HepG2 (cell line): ENCODE results near the gene NFX1. TPM values are rescaled to one million over a fixed set of nuclear protein-coding genes. Genes with fewer than 3 reads are reported as not detected.
"Not testable (repeated sequence)": the region's sequence is repeated elsewhere in the genome, so short reads cannot be mapped to it uniquely, and the experiment has no call there.

Experiments used
- CEBPG ChIP-seq: IDR thresholded peaks from 2 replicates; pipeline ENCODE4 v1.6.1; 2016
- HDAC2 ChIP-seq: sonication (generic); formaldehyde crosslinking; IDR thresholded peaks from 2 replicates; pipeline ENCODE4 v1.4.0; 2020; ENCODE audit warnings: missing genetic modification reagents
- HMG20A ChIP-seq: IDR thresholded peaks from 2 replicates; pipeline ENCODE4 v1.6.1; 2016; ENCODE audit warnings: borderline replicate concordance
- KAT8 ChIP-seq: IDR thresholded peaks from 2 replicates; pipeline ENCODE4 v1.6.1; 2016; ENCODE audit warnings: missing genetic modification reagents, missing compliant biosample characterization
- NCOR1 ChIP-seq: fragments of 200-600 bp; sonication (generic); IDR thresholded peaks from 2 replicates; pipeline ENCODE4 v1.7.0; 2017; ENCODE audit warnings: antibody characterized with exemption, low read length, borderline replicate concordance
- NR2C2 ChIP-seq: sonication (generic); formaldehyde crosslinking; IDR thresholded peaks from 2 replicates; pipeline ENCODE4 v1.4.0; 2020; ENCODE audit warnings: missing genetic modification reagents, mild to moderate bottlenecking, moderate library complexity, borderline replicate concordance
- PITX1 ChIP-seq: sonication (generic); formaldehyde crosslinking; IDR thresholded peaks from 2 replicates; pipeline ENCODE4 v1.5.1; 2020; ENCODE audit warnings: mild to moderate bottlenecking, missing genetic modification reagents
- RFX1 ChIP-seq: fragments of 450-650 bp; IDR thresholded peaks from 2 replicates; pipeline ENCODE4 v1.6.1; 2017
- RFX3 ChIP-seq: IDR thresholded peaks from 2 replicates; pipeline ENCODE4 v1.6.1; 2016; ENCODE audit warnings: missing biosample characterization, missing genetic modification reagents
- TEAD3 ChIP-seq: optimal IDR thresholded peaks from 2 replicates; pipeline ENCODE3; 2016; ENCODE audit warnings: borderline replicate concordance
- ZBTB37 ChIP-seq: sonication (generic); formaldehyde crosslinking; IDR thresholded peaks from 2 replicates; pipeline ENCODE4 v1.4.0; 2020; ENCODE audit warnings: mild to moderate bottlenecking, missing genetic modification reagents
- ZNF746 ChIP-seq: sonication (generic); formaldehyde crosslinking; IDR thresholded peaks from 2 replicates; pipeline ENCODE4 v1.8.0; 2022; ENCODE audit warnings: mild to moderate bottlenecking, missing genetic modification reagents
- polyA plus RNA-seq, 8 experiments: library from polyadenylated mRNA; depleted of rRNA in 3 of 8; stranded (reverse) in 7 of 8; unstranded in 1 of 8; fragments of >200 nt; fragmentation: Illumina TruSeq in 4 of 8; extraction: Trizol in 4 of 8; gene quantifications; 2 replicates each; pipeline versions ENCODE4 v1.2.1 to v1.2.3, GENCODE V29; 2011 to 2016; ENCODE audit warnings: low read depth in 4 of 8, missing spikeins in 1 of 8, mixed read lengths in 1 of 8; ENCODE audit not compliant: insufficient read depth in 1 of 8
- total RNA-seq, 5 experiments: library from RNA; depleted of rRNA; stranded (reverse); fragments of >200 nt; fragmentation: Illumina TruSeq; extraction: Trizol; gene quantifications; 2 replicates each; pipeline ENCODE4 v1.2.3, GENCODE V29; 2016; ENCODE audit warnings: low read depth in 1 of 5
- TF ChIP-seq, protein P1 (sequence below): sonication (generic); formaldehyde crosslinking; IDR thresholded peaks from 2 replicates; pipeline ENCODE4 v1.4.0; 2020; ENCODE audit warnings: mild to moderate bottlenecking, missing genetic modification reagents, borderline replicate concordance
- TF ChIP-seq, protein P2 (sequence below): sonication (generic); formaldehyde crosslinking; IDR thresholded peaks from 2 replicates; pipeline ENCODE4 v1.4.0; 2020; ENCODE audit warnings: missing genetic modification reagents
- TF ChIP-seq, protein P3 (sequence below), 2 experiments: sonication (generic) in 1 of 2; formaldehyde crosslinking in 1 of 2; IDR thresholded peaks; 2 replicates each; pipeline versions ENCODE4 v1.5.1 to v1.6.1; 2011 to 2020; ENCODE audit warnings: borderline replicate concordance in 1 of 2, low read depth in 1 of 2, low read length in 1 of 2, mild to moderate bottlenecking in 1 of 2, missing genetic modification reagents in 1 of 2, moderate library complexity in 1 of 2

Gene NFX1
- total and polyA plus RNA-seq, 2 of the 13 experiments (the other 11 are each of a cell fraction or from before 2014, with no cell fraction given): 23.9 to 27.5 TPM

DNA sequence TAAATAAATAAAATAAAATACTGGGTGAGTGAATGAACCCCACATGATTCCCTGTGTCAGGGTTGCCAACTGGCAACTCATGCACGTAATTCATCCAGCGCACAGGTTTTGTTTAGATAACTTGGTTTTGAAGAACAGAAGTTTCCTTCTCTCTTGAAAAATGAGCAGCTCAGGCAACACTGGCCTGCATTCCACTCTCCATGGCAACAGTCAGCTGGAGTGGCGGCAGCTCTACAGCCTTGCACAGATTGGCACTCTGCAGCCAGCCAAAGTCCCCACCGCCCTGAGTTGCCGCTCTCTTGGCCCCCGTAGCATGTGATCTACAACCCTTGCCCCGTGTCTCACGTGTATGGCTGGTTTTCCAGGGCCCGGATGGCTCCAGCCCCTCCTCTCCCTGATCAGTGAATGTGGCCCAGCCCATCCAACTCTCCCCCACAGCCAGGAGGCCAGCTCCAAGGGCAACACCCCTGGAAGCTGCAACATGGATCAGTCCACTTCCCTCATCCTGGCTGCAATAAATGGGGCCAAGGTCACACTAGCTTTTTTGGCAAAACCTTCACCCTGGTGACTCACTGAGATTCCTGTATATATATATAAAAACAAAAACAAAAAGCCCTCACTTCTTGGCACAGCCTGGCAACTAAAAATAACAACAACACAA lies 100.9 kb downstream of the NFX1 start (continued):
- TF ChIP-seq NR2C2 (CRISPR knock-in tag) (peak; percentile 54; the same call in 1 of the 2 replicates), NCOR1 (peak; percentile 19; the same call in 1 of the 2 replicates), ZBTB37 (CRISPR knock-in tag) (peak; percentile 73; the same call in 1 of the 2 replicates), PITX1 (CRISPR knock-in tag) (0 out of 2 replicates have a peak, but pooled peaks have one; percentile 6), HMG20A (CRISPR knock-in tag) (peak; percentile 36; the same call in 1 of the 2 replicates), KAT8 (CRISPR knock-in tag) (peak; percentile 60), ZNF746 (CRISPR knock-in tag) (peak; percentile 27; the same call in 1 of the 2 replicates), HDAC2 (CRISPR knock-in tag) (peak; percentile 54), CEBPG (CRISPR knock-in tag) (peak; percentile 36; the same call in 1 of the 2 replicates), RFX1 (peak; percentile 48; the same call in 1 of the 2 replicates), RFX3 (peak; percentile 83), TEAD3 (CRISPR knock-in tag) (peak; percentile 86)
- TF ChIP-seq, protein P1, sequence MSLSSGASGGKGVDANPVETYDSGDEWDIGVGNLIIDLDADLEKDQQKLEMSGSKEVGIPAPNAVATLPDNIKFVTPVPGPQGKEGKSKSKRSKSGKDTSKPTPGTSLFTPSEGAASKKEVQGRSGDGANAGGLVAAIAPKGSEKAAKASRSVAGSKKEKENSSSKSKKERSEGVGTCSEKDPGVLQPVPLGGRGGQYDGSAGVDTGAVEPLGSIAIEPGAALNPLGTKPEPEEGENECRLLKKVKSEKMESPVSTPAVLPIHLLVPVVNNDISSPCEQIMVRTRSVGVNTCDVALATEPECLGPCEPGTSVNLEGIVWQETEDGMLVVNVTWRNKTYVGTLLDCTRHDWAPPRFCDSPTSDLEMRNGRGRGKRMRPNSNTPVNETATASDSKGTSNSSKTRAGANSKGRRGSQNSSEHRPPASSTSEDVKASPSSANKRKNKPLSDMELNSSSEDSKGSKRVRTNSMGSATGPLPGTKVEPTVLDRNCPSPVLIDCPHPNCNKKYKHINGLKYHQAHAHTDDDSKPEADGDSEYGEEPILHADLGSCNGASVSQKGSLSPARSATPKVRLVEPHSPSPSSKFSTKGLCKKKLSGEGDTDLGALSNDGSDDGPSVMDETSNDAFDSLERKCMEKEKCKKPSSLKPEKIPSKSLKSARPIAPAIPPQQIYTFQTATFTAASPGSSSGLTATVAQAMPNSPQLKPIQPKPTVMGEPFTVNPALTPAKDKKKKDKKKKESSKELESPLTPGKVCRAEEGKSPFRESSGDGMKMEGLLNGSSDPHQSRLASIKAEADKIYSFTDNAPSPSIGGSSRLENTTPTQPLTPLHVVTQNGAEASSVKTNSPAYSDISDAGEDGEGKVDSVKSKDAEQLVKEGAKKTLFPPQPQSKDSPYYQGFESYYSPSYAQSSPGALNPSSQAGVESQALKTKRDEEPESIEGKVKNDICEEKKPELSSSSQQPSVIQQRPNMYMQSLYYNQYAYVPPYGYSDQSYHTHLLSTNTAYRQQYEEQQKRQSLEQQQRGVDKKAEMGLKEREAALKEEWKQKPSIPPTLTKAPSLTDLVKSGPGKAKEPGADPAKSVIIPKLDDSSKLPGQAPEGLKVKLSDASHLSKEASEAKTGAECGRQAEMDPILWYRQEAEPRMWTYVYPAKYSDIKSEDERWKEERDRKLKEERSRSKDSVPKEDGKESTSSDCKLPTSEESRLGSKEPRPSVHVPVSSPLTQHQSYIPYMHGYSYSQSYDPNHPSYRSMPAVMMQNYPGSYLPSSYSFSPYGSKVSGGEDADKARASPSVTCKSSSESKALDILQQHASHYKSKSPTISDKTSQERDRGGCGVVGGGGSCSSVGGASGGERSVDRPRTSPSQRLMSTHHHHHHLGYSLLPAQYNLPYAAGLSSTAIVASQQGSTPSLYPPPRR: peak; percentile 38; the same call in 1 of the 2 replicates
- TF ChIP-seq, protein P2, sequence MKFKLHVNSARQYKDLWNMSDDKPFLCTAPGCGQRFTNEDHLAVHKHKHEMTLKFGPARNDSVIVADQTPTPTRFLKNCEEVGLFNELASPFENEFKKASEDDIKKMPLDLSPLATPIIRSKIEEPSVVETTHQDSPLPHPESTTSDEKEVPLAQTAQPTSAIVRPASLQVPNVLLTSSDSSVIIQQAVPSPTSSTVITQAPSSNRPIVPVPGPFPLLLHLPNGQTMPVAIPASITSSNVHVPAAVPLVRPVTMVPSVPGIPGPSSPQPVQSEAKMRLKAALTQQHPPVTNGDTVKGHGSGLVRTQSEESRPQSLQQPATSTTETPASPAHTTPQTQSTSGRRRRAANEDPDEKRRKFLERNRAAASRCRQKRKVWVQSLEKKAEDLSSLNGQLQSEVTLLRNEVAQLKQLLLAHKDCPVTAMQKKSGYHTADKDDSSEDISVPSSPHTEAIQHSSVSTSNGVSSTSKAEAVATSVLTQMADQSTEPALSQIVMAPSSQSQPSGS: peak; percentile 19; the same call in 1 of the 2 replicates
- TF ChIP-seq, protein P3, sequence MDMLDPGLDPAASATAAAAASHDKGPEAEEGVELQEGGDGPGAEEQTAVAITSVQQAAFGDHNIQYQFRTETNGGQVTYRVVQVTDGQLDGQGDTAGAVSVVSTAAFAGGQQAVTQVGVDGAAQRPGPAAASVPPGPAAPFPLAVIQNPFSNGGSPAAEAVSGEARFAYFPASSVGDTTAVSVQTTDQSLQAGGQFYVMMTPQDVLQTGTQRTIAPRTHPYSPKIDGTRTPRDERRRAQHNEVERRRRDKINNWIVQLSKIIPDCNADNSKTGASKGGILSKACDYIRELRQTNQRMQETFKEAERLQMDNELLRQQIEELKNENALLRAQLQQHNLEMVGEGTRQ (IDR thresholded peaks at IDR 0.05; ENCODE audit: low read depth, low read length): not testable (repeated sequence)
- TF ChIP-seq, protein P3 (CRISPR knock-in tag; IDR thresholded peaks at IDR 0.05; ENCODE audit: borderline replicate concordance): peak; percentile 34; the same call in 1 of the 2 replicates
